ENCODE results near the gene FNIP2.

FNIP2 gene

DNA sequence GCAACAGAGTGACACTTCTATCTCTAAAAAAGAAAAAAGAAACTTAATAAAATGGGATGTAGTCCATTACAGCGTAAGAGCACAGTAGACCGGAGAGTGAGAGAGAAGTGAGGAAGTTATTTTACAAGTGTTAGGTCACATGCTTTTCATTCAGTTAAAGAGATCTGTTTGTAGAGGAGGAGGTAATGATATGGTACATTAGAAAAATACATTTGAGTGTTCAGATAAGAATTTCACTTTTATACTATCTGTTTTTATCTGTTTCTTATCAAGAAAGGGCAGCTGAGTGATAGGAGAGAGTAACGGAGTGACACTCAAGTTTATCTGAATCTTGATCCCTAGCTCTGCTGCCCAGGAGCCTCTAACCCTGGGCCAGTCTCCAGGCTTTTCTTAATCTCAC is 38.9 kb downstream of the FNIP2 start:
- H3K4me3 ChIP-seq (ENCODE audit: low read depth, low read length), result no peak overlapping the region
- H3K4me1 ChIP-seq (ENCODE audit: control insufficient read depth, insufficient read depth, low read length), result peaks cover 22% of the 10 kb centered on the region
- no peaks in the 10 kb centered on the region for H3K9me3 ChIP-seq (ENCODE audit: control insufficient read depth, insufficient read depth, low read depth, low read length)
- POLR2A ChIA-PET, result no interaction called here
- H3K36me3 ChIP-seq (ENCODE audit: control insufficient read depth in 2 of 2, insufficient read depth in 1 of 2, low read length in 2 of 2), result no peaks in the 10 kb centered on the region
- CTCF ChIA-PET, result no interaction called here
- no peak overlapping the region for H3K27ac ChIP-seq (ENCODE audit: extremely low read depth, low read depth, low read length)
- TF ChIP-seq ZNF311 (tag by site-specific recombination; IDR thresholded peaks at IDR 0.05; ENCODE audit: borderline replicate concordance) (no peak), ZNF585B (tag by site-specific recombination; IDR thresholded peaks at IDR 0.05) (no peak), BCL11B (tag by site-specific recombination; IDR thresholded peaks at IDR 0.05; ENCODE audit: low read depth) (no peak), ZNF214 (tag by site-specific recombination; IDR thresholded peaks at IDR 0.05; ENCODE audit: borderline replicate concordance) (no peak), HOXA7 (CRISPR knock-in tag; IDR thresholded peaks at IDR 0.05; ENCODE audit: borderline replicate concordance) (no peak), SP7 (tag by site-specific recombination; IDR thresholded peaks at IDR 0.05) (peak; percentile 63), ZNF843 (tag by site-specific recombination; IDR thresholded peaks at IDR 0.05) (0 out of 2 replicates have a peak, but pooled peaks have one; percentile 21), ZNF555 (tag by site-specific recombination; conservative IDR thresholded peaks at IDR 0.05) (no peak), TCF7L2 (IDR thresholded peaks at IDR 0.05; ENCODE audit: borderline replicate concordance, low read depth, low read length) (peak; percentile 73; the same call in 1 of the 2 replicates), WT1 (tag by site-specific recombination; IDR thresholded peaks at IDR 0.05) (no peak), ZNF510 (tag by site-specific recombination; IDR thresholded peaks at IDR 0.05; ENCODE audit: insufficient replicate concordance) (no peak), ZNF837 (tag by site-specific recombination; IDR thresholded peaks at IDR 0.05) (no peak), ZNF571 (tag by site-specific recombination; IDR thresholded peaks at IDR 0.05) (no peak), ZNF791 (tag by site-specific recombination; IDR thresholded peaks at IDR 0.05) (no peak), SP2 (tag by site-specific recombination; IDR thresholded peaks at IDR 0.05) (no peak), ZNF140 (tag by site-specific recombination; IDR thresholded peaks at IDR 0.05) (no peak), HOXD13 (CRISPR knock-in tag; IDR thresholded peaks at IDR 0.05; ENCODE audit: borderline replicate concordance) (no peak)
- TF ChIP-seq, protein P1, sequence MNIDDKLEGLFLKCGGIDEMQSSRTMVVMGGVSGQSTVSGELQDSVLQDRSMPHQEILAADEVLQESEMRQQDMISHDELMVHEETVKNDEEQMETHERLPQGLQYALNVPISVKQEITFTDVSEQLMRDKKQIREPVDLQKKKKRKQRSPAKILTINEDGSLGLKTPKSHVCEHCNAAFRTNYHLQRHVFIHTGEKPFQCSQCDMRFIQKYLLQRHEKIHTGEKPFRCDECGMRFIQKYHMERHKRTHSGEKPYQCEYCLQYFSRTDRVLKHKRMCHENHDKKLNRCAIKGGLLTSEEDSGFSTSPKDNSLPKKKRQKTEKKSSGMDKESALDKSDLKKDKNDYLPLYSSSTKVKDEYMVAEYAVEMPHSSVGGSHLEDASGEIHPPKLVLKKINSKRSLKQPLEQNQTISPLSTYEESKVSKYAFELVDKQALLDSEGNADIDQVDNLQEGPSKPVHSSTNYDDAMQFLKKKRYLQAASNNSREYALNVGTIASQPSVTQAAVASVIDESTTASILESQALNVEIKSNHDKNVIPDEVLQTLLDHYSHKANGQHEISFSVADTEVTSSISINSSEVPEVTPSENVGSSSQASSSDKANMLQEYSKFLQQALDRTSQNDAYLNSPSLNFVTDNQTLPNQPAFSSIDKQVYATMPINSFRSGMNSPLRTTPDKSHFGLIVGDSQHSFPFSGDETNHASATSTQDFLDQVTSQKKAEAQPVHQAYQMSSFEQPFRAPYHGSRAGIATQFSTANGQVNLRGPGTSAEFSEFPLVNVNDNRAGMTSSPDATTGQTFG (tag by site-specific recombination; IDR thresholded peaks at IDR 0.05; ENCODE audit: borderline replicate concordance), result no peak
- TF ChIP-seq, protein P2, sequence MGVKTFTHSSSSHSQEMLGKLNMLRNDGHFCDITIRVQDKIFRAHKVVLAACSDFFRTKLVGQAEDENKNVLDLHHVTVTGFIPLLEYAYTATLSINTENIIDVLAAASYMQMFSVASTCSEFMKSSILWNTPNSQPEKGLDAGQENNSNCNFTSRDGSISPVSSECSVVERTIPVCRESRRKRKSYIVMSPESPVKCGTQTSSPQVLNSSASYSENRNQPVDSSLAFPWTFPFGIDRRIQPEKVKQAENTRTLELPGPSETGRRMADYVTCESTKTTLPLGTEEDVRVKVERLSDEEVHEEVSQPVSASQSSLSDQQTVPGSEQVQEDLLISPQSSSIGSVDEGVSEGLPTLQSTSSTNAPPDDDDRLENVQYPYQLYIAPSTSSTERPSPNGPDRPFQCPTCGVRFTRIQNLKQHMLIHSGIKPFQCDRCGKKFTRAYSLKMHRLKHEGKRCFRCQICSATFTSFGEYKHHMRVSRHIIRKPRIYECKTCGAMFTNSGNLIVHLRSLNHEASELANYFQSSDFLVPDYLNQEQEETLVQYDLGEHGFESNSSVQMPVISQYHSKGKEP (tag by site-specific recombination; IDR thresholded peaks at IDR 0.05), result no peak
- TF ChIP-seq, protein P3, sequence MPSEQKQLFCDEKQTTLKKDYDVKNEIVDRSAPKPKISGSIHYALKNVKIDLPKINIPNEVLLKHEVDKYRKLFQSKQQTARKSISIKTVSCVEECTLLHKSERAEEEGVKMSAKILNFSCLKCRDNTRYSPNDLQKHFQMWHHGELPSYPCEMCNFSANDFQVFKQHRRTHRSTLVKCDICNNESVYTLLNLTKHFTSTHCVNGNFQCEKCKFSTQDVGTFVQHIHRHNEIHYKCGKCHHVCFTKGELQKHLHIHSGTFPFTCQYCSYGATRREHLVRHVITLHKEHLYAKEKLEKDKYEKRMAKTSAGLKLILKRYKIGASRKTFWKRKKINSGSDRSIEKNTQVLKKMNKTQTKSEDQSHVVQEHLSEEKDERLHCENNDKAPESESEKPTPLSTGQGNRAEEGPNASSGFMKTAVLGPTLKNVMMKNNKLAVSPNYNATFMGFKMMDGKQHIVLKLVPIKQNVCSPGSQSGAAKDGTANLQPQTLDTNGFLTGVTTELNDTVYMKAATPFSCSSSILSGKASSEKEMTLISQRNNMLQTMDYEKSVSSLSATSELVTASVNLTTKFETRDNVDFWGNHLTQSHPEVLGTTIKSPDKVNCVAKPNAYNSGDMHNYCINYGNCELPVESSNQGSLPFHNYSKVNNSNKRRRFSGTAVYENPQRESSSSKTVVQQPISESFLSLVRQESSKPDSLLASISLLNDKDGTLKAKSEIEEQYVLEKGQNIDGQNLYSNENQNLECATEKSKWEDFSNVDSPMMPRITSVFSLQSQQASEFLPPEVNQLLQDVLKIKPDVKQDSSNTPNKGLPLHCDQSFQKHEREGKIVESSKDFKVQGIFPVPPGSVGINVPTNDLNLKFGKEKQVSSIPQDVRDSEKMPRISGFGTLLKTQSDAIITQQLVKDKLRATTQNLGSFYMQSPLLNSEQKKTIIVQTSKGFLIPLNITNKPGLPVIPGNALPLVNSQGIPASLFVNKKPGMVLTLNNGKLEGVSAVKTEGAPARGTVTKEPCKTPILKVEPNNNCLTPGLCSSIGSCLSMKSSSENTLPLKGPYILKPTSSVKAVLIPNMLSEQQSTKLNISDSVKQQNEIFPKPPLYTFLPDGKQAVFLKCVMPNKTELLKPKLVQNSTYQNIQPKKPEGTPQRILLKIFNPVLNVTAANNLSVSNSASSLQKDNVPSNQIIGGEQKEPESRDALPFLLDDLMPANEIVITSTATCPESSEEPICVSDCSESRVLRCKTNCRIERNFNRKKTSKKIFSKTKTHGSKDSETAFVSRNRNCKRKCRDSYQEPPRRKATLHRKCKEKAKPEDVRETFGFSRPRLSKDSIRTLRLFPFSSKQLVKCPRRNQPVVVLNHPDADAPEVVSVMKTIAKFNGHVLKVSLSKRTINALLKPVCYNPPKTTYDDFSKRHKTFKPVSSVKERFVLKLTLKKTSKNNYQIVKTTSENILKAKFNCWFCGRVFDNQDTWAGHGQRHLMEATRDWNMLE (tag by site-specific recombination; conservative IDR thresholded peaks at IDR 0.05; ENCODE audit: low read depth), result no peak
- TF ChIP-seq, protein P4, sequence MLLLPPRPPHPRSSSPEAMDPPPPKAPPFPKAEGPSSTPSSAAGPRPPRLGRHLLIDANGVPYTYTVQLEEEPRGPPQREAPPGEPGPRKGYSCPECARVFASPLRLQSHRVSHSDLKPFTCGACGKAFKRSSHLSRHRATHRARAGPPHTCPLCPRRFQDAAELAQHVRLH (tag by site-specific recombination; IDR thresholded peaks at IDR 0.05), result no peak
- TF ChIP-seq, protein P5, sequence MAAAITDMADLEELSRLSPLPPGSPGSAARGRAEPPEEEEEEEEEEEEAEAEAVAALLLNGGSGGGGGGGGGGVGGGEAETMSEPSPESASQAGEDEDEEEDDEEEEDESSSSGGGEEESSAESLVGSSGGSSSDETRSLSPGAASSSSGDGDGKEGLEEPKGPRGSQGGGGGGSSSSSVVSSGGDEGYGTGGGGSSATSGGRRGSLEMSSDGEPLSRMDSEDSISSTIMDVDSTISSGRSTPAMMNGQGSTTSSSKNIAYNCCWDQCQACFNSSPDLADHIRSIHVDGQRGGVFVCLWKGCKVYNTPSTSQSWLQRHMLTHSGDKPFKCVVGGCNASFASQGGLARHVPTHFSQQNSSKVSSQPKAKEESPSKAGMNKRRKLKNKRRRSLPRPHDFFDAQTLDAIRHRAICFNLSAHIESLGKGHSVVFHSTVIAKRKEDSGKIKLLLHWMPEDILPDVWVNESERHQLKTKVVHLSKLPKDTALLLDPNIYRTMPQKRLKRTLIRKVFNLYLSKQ (tag by site-specific recombination; IDR thresholded peaks at IDR 0.05; ENCODE audit: borderline replicate concordance), result no peak
- TF ChIP-seq, protein P6, sequence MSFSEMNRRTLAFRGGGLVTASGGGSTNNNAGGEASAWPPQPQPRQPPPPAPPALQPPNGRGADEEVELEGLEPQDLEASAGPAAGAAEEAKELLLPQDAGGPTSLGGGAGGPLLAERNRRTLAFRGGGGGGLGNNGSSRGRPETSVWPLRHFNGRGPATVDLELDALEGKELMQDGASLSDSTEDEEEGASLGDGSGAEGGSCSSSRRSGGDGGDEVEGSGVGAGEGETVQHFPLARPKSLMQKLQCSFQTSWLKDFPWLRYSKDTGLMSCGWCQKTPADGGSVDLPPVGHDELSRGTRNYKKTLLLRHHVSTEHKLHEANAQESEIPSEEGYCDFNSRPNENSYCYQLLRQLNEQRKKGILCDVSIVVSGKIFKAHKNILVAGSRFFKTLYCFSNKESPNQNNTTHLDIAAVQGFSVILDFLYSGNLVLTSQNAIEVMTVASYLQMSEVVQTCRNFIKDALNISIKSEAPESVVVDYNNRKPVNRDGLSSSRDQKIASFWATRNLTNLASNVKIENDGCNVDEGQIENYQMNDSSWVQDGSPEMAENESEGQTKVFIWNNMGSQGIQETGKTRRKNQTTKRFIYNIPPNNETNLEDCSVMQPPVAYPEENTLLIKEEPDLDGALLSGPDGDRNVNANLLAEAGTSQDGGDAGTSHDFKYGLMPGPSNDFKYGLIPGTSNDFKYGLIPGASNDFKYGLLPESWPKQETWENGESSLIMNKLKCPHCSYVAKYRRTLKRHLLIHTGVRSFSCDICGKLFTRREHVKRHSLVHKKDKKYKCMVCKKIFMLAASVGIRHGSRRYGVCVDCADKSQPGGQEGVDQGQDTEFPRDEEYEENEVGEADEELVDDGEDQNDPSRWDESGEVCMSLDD (tag by site-specific recombination; IDR thresholded peaks at IDR 0.05), result no peak
- TF ChIP-seq, protein P7, sequence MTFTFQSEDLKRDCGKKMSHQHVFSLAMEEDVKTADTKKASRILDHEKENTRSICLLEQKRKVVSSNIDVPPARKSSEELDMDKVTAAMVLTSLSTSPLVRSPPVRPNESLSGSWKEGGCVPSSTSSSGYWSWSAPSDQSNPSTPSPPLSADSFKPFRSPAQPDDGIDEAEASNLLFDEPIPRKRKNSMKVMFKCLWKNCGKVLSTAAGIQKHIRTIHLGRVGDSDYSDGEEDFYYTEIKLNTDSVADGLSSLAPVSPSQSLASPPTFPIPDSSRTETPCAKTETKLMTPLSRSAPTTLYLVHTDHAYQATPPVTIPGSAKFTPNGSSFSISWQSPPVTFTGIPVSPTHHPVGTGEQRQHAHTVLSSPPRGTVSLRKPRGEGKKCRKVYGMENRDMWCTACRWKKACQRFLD (tag by site-specific recombination; IDR thresholded peaks at IDR 0.05), result no peak
